GM06990 (cell line): ENCODE data around the gene DCTN5.
"Not testable (repeated sequence)": the region's sequence is repeated elsewhere in the genome, so short reads cannot be mapped to it uniquely, and the experiment has no call there.

ENCODE experiments used
- DNase-seq: peaks from one replicate; pipeline ENCODE4 v3.0.0-alpha.2; 2011; ENCODE audit not compliant: insufficient read length; ENCODE audit errors: extremely low read depth
- H3K27me3 ChIP-seq: replicated peaks from 2 replicates; pipeline ENCODE4 v1.6.0; 2011; ENCODE audit warnings: low read length; ENCODE audit not compliant: control insufficient read depth, insufficient read depth
- H3K36me3 ChIP-seq: 2 replicates; pipeline ENCODE4 v1.5.1; 2011; ENCODE audit warnings: low read length; ENCODE audit not compliant: control insufficient read depth, insufficient read depth
- H3K4me3 ChIP-seq: replicated peaks from 2 replicates; pipeline ENCODE4 v1.5.1; 2011; ENCODE audit warnings: low read depth, mild to moderate bottlenecking, control low read depth, low read length
- TF ChIP-seq, protein P1 (sequence below): IDR thresholded peaks from 2 replicates; pipeline ENCODE4 v1.5.1; 2011; ENCODE audit warnings: low read length, control low read depth, mild to moderate bottlenecking, inconsistent platforms; ENCODE audit not compliant: insufficient read depth, poor library complexity, severe bottlenecking

Gene DCTN5

DNA sequence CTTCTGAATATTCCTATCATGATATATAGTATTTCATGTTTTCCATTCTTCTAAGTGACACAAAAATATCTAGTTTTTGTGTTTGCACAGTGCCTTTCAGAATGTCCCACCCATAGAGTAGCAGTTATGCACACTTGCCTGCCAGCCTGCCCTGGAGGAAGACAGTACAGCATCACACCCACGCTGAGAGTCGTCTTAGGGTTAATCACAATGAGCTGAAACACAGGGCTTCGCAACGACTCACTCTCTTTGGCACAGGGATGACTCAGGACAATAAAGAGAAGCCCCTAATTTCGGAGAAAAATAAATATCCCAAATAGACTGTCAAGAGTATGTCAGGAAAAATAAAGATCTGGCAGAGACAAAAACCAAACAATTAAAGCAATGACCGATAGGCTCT, 33.5 kb upstream of the DCTN5 start:
- H3K36me3 ChIP-seq: peaks cover 4% of the 10 kb centered on the region
- DNase-seq: no peak

DNA sequence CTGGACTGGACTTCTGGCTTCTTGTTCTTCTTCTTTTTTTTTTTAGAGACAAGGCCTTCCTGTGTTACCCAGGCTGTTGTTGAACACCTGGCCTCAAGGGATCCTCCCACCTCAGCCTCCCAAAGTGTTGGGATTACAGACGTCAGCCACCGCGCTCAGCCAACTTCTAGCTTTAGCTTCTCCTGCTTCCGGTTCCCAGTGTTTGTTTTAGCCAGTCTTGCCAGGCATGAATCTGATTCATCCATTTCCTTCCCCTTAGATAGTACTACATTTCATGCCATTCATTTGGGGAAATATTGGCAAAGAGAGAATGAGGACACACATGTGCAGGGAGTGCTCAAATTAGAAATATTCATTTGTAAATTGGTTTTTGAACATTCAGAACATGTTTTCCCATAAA, 33.1 kb upstream of the DCTN5 start:
- Histone ChIP-seq H3K4me3 (no peak overlapping the region), H3K27me3 (no peaks in the 10 kb centered on the region), H3K36me3 (peaks cover 4% of the 10 kb centered on the region)
- no peak for DNase-seq
- TF ChIP-seq, protein P1, sequence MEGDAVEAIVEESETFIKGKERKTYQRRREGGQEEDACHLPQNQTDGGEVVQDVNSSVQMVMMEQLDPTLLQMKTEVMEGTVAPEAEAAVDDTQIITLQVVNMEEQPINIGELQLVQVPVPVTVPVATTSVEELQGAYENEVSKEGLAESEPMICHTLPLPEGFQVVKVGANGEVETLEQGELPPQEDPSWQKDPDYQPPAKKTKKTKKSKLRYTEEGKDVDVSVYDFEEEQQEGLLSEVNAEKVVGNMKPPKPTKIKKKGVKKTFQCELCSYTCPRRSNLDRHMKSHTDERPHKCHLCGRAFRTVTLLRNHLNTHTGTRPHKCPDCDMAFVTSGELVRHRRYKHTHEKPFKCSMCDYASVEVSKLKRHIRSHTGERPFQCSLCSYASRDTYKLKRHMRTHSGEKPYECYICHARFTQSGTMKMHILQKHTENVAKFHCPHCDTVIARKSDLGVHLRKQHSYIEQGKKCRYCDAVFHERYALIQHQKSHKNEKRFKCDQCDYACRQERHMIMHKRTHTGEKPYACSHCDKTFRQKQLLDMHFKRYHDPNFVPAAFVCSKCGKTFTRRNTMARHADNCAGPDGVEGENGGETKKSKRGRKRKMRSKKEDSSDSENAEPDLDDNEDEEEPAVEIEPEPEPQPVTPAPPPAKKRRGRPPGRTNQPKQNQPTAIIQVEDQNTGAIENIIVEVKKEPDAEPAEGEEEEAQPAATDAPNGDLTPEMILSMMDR: no peak

More for the DNA sequence above, 33.5 kb upstream of the DCTN5 start:
- Histone ChIP-seq H3K27me3 (no peaks in the 10 kb centered on the region), H3K4me3 (no peak overlapping the region)
- TF ChIP-seq, protein P1: no peak

DNA sequence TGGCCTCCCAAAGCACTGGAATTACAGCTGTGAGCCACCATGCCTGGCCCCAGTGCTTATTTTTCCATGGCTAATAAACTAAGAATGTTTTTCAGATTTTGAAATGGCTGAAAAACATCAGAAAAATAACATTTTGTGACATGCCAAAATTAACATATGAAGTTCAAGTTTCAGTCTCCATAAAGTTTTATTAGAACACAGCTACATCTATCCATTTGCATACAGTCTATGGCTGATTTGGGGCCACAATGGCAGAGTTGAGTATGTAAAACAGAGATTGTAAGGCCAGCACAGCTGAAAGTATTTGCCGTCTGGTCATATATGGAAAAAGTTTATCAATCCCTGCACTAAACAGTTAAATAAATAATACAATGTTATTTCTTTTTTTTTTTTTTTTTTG, 31.3 kb upstream of the DCTN5 start:
- Histone ChIP-seq H3K4me3 (no peak overlapping the region), H3K27me3 (no peaks in the 10 kb centered on the region), H3K36me3 (peaks cover 2% of the 10 kb centered on the region)
- no peak for DNase-seq
- TF ChIP-seq, protein P1: no peak

DNA sequence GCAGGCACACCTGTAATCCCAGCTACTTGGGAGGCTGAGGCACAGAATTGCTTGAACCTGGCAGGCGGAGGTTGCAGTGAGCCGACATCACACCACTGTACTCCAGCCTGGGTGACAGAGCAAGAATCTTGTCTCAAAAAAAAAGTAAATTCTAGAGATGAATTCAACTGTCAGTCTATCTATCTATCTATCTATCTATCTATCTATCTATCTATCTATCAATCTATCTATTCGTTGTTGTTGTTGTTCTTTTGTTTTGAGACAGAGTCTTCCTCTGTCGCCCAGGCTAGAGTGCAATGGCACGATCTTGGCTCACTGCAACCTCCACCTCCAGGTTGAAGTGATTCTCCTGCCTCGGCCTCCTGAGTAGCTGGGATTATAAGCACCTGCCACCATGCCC, 30.4 kb upstream of the DCTN5 start:
- not testable (repeated sequence) for H3K36me3 ChIP-seq, H3K4me3 ChIP-seq, DNase-seq, H3K27me3 ChIP-seq

- Histone ChIP-seq H3K4me3 (no peak overlapping the region), H3K36me3 (peaks cover 2% of the 10 kb centered on the region), H3K27me3 (no peaks in the 10 kb centered on the region)
- DNase-seq: no peak
- TF ChIP-seq, protein P1: no peak
Measured at GRCh38 chr16:23611936-23612335, 29.3 kb upstream of the DCTN5 start.

DNA sequence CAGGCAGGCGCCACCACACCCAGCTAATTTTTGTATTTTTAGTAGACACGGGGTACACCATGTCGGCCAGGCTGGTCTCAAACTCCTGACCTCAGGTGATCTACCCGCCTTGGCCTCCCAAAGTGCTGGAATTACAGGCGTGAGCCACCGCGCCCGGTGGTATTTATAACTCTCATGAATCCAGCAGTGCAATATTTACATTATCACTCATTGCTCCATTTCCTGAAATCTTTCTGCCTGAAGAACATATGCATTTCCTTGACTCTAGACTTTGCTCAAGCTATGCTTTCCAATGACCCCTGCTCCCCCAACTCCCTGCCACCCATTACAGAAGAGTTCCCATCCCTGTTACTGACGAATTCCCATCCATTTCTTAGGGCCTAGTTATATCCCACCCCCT, 25.5 kb upstream of the DCTN5 start:
- TF ChIP-seq, protein P1: no peak
- peaks cover 4% of the 10 kb centered on the region for H3K36me3 ChIP-seq
- no peak for DNase-seq
- no peak overlapping the region for H3K4me3 ChIP-seq
- no peaks in the 10 kb centered on the region for H3K27me3 ChIP-seq
